Activated CD4-positive, alpha-beta T cell treated with anti-CD3 and anti-CD28 coated beads, Interleukin-2, amount 50 U/mL, for 48 hours (primary cell): Measurements from ENCODE around the gene ZNF628.
"Not testable (repeated sequence)": the region's sequence is repeated elsewhere in the genome, so short reads cannot be mapped to it uniquely, and the experiment has no call there.

Experiments used
- DNase-seq, 2 experiments: peaks; one replicate each; pipeline ENCODE4 v3.0.0-alpha.2; 2020

The ZNF628 gene

GRCh38 chr19:55476100-55476775 is at the start of gene ZNF628:
Gene ZNF628 (plus strand): TSS chr19:55476617. CDS start chr19:55479911, 3,294 bp downstream.
- DNase-seq: peak; percentile 99

GRCh38 chr19:55431183-55431582 is 45.2 kb upstream of the ZNF628 start:
- no peak for DNase-seq

GRCh38 chr19:55432241-55432959 is 44.0 kb upstream of the ZNF628 start:
- DNase-seq: no peak

GRCh38 chr19:55433292-55433691 is 43.1 kb upstream of the ZNF628 start:
- no peak for DNase-seq

- DNase-seq: no peak
These were observed 42.0 kb upstream of the ZNF628 start for GRCh38 chr19:55434356-55434919.

GRCh38 chr19:55435020-55435419 is 41.4 kb upstream of the ZNF628 start:
- no peak for DNase-seq

- no peak for DNase-seq
These were observed 39.6 kb upstream of the ZNF628 start for GRCh38 chr19:55436847-55437246.

GRCh38 chr19:55437410-55437809 is 39.0 kb upstream of the ZNF628 start:
- peak; percentile 27 to 45 for DNase-seq

- DNase-seq: no peak
These were observed 37.4 kb upstream of the ZNF628 start for GRCh38 chr19:55439052-55439451.

- DNase-seq: peak in 1 of 2 experiments; percentile 34
These were observed 35.9 kb upstream of the ZNF628 start for GRCh38 chr19:55440411-55441105.

GRCh38 chr19:55441319-55441691 is 35.1 kb upstream of the ZNF628 start:
- no peak for DNase-seq

- peak; percentile 31 to 44 for DNase-seq
These were observed 34.6 kb upstream of the ZNF628 start for GRCh38 chr19:55441692-55442321.

GRCh38 chr19:55442372-55442961 is 34.0 kb upstream of the ZNF628 start:
- DNase-seq: no peak

- DNase-seq: no peak
These were observed 33.2 kb upstream of the ZNF628 start, which contains the start of gene SHISA7 for GRCh38 chr19:55443045-55443823. Gene SHISA7 (minus strand): TSS chr19:55443300. CDS start chr19:55442863, 437 bp downstream.

- DNase-seq: no peak
These were observed 32.5 kb upstream of the ZNF628 start for GRCh38 chr19:55443824-55444480.

GRCh38 chr19:55444646-55445045 is 31.8 kb upstream of the ZNF628 start:
- DNase-seq: no peak

GRCh38 chr19:55446060-55446459 is 30.4 kb upstream of the ZNF628 start:
- DNase-seq: no peak

- DNase-seq: no peak
These were observed 28.8 kb upstream of the ZNF628 start for GRCh38 chr19:55447421-55448174.

- DNase-seq: not testable (repeated sequence)
These were observed 28.3 kb upstream of the ZNF628 start for GRCh38 chr19:55448175-55448490.

GRCh38 chr19:55449469-55449868 is 26.9 kb upstream of the ZNF628 start:
- no peak for DNase-seq
